Muscle layer of colon (tissue), 2 donors: ENCODE data around the gene CELSR3.

Experiments
- H3K27ac ChIP-seq: one replicate; pipeline ENCODE4 v1.7.0; 2013; ENCODE audit warnings: low read depth, mild to moderate bottlenecking, low read length, moderate library complexity
- H3K27me3 ChIP-seq, 2 donors: one replicate each; pipeline ENCODE4 v1.7.0; 2013; ENCODE audit warnings: low read length in 2 of 2, mild to moderate bottlenecking in 2 of 2; ENCODE audit not compliant: insufficient read depth in 2 of 2, control insufficient read depth in 1 of 2
- H3K36me3 ChIP-seq: one replicate; pipeline ENCODE4 v1.7.0; 2013; ENCODE audit warnings: mild to moderate bottlenecking, low read length; ENCODE audit not compliant: insufficient read depth
- H3K4me1 ChIP-seq: one replicate; pipeline ENCODE4 v1.7.0; 2013; ENCODE audit warnings: mild to moderate bottlenecking, low read length; ENCODE audit not compliant: insufficient read depth
- H3K4me3 ChIP-seq, 2 donors: one replicate each; pipeline ENCODE4 v1.7.0; 2013; ENCODE audit warnings: low read length in 2 of 2, low read depth in 1 of 2, mild to moderate bottlenecking in 1 of 2, moderate library complexity in 1 of 2
- H3K9ac ChIP-seq: one replicate; pipeline ENCODE4 v1.7.0; 2013; ENCODE audit warnings: low read length
- H3K9me3 ChIP-seq: one replicate; pipeline ENCODE4 v1.7.0; 2013; ENCODE audit warnings: mild to moderate bottlenecking, low read length
- donor health status: abdominal sarcoma.
- donor health status: Adenocarcinoma of cecum.

Gene CELSR3

GRCh38 chr3:48685603-48686511 lies 23.2 kb upstream of the CELSR3 start, which contains the start of gene NCKIPSD:
Gene NCKIPSD (minus strand): TSS chr3:48685915. CDS start chr3:48685807, 108 bp downstream.
- Histone ChIP-seq H3K4me1 (peaks cover 33% of the 10 kb centered on the region), H3K27ac (peak within 1 kb of the TSS; percentile 85), H3K4me3 (peak within 1 kb of the TSS; percentile 89 to 99), H3K9me3 (no peaks in the 10 kb centered on the region), H3K27me3 (no peaks in the 10 kb centered on the region), H3K36me3 (peaks cover 50% of the 10 kb centered on the region), H3K9ac (peak within 1 kb of the TSS; percentile 82)

- Histone ChIP-seq H3K36me3 (peaks cover 52% of the 10 kb centered on the region), H3K27ac (peak overlapping the region; percentile 85), H3K9ac (peak overlapping the region; percentile 82), H3K27me3 (no peaks in the 10 kb centered on the region), H3K9me3 (no peaks in the 10 kb centered on the region), H3K4me1 (peaks cover 33% of the 10 kb centered on the region), H3K4me3 (peak overlapping the region; percentile 89 to 99)
These were observed 22.6 kb upstream of the CELSR3 start for GRCh38 chr3:48685293-48685602.

- Histone ChIP-seq H3K4me1 (peaks cover 33% of the 10 kb centered on the region), H3K9me3 (no peaks in the 10 kb centered on the region), H3K27me3 (no peaks in the 10 kb centered on the region), H3K27ac (no peak overlapping the region), H3K4me3 (peak overlapping the region; percentile 32 to 89), H3K9ac (peak overlapping the region; percentile 39), H3K36me3 (peaks cover 46% of the 10 kb centered on the region)
These were observed 21.9 kb upstream of the CELSR3 start for GRCh38 chr3:48684480-48685143.

- no peak overlapping the region for H3K27ac ChIP-seq
- H3K36me3 ChIP-seq = peaks cover 40% of the 10 kb centered on the region
- no peaks in the 10 kb centered on the region for H3K27me3 ChIP-seq
- peak overlapping the region; percentile 39 for H3K9ac ChIP-seq
- peak overlapping the region; percentile 32 to 89 for H3K4me3 ChIP-seq
- H3K9me3 ChIP-seq = no peaks in the 10 kb centered on the region
- H3K4me1 ChIP-seq = peaks cover 33% of the 10 kb centered on the region
These were observed 21.3 kb upstream of the CELSR3 start for GRCh38 chr3:48684054-48684349.

- Histone ChIP-seq H3K27ac (no peak overlapping the region), H3K9me3 (no peaks in the 10 kb centered on the region), H3K4me1 (peaks cover 33% of the 10 kb centered on the region), H3K4me3 (no peak overlapping the region), H3K36me3 (peaks cover 30% of the 10 kb centered on the region), H3K9ac (no peak overlapping the region), H3K27me3 (no peaks in the 10 kb centered on the region)
These were observed 20.1 kb upstream of the CELSR3 start for GRCh38 chr3:48682786-48683185.

- Histone ChIP-seq H3K4me1 (peaks cover 30% of the 10 kb centered on the region), H3K9me3 (no peaks in the 10 kb centered on the region), H3K27ac (no peak overlapping the region), H3K4me3 (no peak overlapping the region), H3K27me3 (no peaks in the 10 kb centered on the region), H3K36me3 (peaks cover 25% of the 10 kb centered on the region), H3K9ac (no peak overlapping the region)
These were observed 19.4 kb upstream of the CELSR3 start for GRCh38 chr3:48681974-48682610.

GRCh38 chr3:48681541-48681880 lies 18.8 kb upstream of the CELSR3 start:
- no peak overlapping the region for H3K9ac ChIP-seq
- peaks cover 24% of the 10 kb centered on the region for H3K36me3 ChIP-seq
- H3K4me3 ChIP-seq = no peak overlapping the region
- no peak overlapping the region for H3K27ac ChIP-seq
- H3K9me3 ChIP-seq = no peaks in the 10 kb centered on the region
- H3K27me3 ChIP-seq = no peaks in the 10 kb centered on the region
- peaks cover 25% of the 10 kb centered on the region for H3K4me1 ChIP-seq

GRCh38 chr3:48680811-48681540 lies 18.3 kb upstream of the CELSR3 start:
- Histone ChIP-seq H3K4me1 (peaks cover 20% of the 10 kb centered on the region), H3K9me3 (no peaks in the 10 kb centered on the region), H3K9ac (no peak overlapping the region), H3K27ac (no peak overlapping the region), H3K4me3 (no peak overlapping the region), H3K27me3 (no peaks in the 10 kb centered on the region), H3K36me3 (peaks cover 24% of the 10 kb centered on the region)

GRCh38 chr3:48679411-48680391 lies 17.0 kb upstream of the CELSR3 start:
- H3K36me3 ChIP-seq = peaks cover 24% of the 10 kb centered on the region
- H3K27me3 ChIP-seq = no peaks in the 10 kb centered on the region
- no peaks in the 10 kb centered on the region for H3K9me3 ChIP-seq
- H3K4me1 ChIP-seq = peaks cover 17% of the 10 kb centered on the region
- H3K27ac ChIP-seq = no peak overlapping the region
- no peak overlapping the region for H3K4me3 ChIP-seq
- no peak overlapping the region for H3K9ac ChIP-seq

- peaks cover 24% of the 10 kb centered on the region for H3K36me3 ChIP-seq
- peaks cover 8% of the 10 kb centered on the region for H3K4me1 ChIP-seq
- H3K27me3 ChIP-seq = no peaks in the 10 kb centered on the region
- H3K9ac ChIP-seq = no peak overlapping the region
- H3K27ac ChIP-seq = no peak overlapping the region
- H3K9me3 ChIP-seq = no peaks in the 10 kb centered on the region
- no peak overlapping the region for H3K4me3 ChIP-seq
These were observed 16.1 kb upstream of the CELSR3 start for GRCh38 chr3:48678566-48679380.
